RKO (cell line): ENCODE data around the gene HNRNPH2.

Experiments
- DNase-seq: peaks from one replicate; pipeline ENCODE4 v3.0.0-alpha.2; 2016; ENCODE audit warnings: low spot score

Gene HNRNPH2

GRCh38 chrX:101460669-101461068 lies 52.6 kb downstream of the HNRNPH2 start:
- peak; percentile 3 for DNase-seq

- peak; percentile 32 for DNase-seq
Observed at GRCh38 chrX:101462892-101463291, 54.9 kb downstream of the HNRNPH2 start.
